Transverse colon (tissue), 4 donors: ENCODE results near the gene KAT6B.

Experiments
- POLR2AphosphoS5 ChIP-seq, 3 donors: sonication (generic); formaldehyde crosslinking; IDR thresholded peaks; one replicate each; pipeline ENCODE4 v1.6.1; 2016; ENCODE audit warnings: antibody characterized with exemption in 3 of 3
- TF ChIP-seq, protein P1 (sequence below), 5 experiments: fragments of 200-600 bp in 3 of 5; fragments of 450-650 bp in 2 of 5; sonication (generic) in 3 of 5; IDR thresholded peaks; 1 replicate in 2 of 5; 2 replicates in 3 of 5; pipeline ENCODE4 v1.5.1; 2016 to 2017; ENCODE audit warnings: antibody characterized with exemption in 5 of 5, inconsistent platforms in 3 of 5, mild to moderate bottlenecking in 2 of 5, moderate library complexity in 1 of 5

GRCh38 chr10:75043256-75044131 is 217.1 kb downstream of the KAT6B start:
- TF ChIP-seq, protein P1, sequence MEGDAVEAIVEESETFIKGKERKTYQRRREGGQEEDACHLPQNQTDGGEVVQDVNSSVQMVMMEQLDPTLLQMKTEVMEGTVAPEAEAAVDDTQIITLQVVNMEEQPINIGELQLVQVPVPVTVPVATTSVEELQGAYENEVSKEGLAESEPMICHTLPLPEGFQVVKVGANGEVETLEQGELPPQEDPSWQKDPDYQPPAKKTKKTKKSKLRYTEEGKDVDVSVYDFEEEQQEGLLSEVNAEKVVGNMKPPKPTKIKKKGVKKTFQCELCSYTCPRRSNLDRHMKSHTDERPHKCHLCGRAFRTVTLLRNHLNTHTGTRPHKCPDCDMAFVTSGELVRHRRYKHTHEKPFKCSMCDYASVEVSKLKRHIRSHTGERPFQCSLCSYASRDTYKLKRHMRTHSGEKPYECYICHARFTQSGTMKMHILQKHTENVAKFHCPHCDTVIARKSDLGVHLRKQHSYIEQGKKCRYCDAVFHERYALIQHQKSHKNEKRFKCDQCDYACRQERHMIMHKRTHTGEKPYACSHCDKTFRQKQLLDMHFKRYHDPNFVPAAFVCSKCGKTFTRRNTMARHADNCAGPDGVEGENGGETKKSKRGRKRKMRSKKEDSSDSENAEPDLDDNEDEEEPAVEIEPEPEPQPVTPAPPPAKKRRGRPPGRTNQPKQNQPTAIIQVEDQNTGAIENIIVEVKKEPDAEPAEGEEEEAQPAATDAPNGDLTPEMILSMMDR (IDR thresholded peaks at IDR 0.05): no peak
- TF ChIP-seq POLR2AphosphoS5 (IDR thresholded peaks at IDR 0.05): no peak
